Measurements from ENCODE around the gene DUSP5. TPM values are rescaled to one million over a fixed set of nuclear protein-coding genes. Genes with fewer than 3 reads are reported as not detected.

Gene DUSP5
- total and polyA plus RNA-seq, 10 of the 15 experiments (the other 5 are each of a cell fraction or from before 2014, with no cell fraction given): 2.1 to 95.9 (median 23.4) TPM

DNA sequence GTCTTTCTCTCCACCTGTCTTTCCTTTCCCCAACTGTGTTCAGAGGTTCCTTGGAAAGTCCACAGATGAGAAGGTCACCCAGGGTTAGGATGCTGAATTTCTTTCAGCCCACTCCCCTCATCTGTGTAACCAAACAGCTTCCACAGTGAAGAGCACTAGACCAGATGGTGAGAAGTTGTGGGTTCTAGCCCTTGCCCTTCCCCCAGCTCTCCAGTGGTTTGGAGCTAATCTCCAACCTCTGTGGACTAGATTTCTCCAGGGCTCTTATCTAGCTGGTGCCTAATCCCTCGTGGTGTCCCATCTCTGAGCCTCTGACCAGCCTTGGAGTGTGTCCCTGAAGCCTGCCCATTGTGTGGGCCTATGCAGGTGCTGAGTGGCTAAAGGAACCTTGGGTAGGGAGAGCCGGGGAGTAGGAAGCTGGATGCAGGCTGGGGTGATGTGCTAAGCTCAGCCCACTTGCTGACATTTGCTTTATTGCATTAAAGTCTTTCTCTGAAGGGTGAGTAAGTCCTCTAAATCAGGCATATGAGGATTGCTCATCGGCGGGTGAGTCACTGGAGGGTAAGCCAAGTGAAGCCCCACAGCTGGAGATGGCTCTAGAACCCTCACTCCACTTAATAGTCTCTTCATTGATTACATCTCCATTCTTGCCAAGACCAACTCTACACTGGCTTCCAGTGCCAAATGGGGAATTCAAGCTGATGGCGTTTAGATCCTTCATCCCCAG is 14.9 kb downstream of the DUSP5 start:
- Histone ChIP-seq H3K4me1 (ENCODE audit: control insufficient read depth, insufficient read depth, low read length) (no peaks in the 10 kb centered on the region), H3K4me2 (ENCODE audit: control insufficient read depth, insufficient read depth) (no peak overlapping the region), H3K36me3 (ENCODE audit: control insufficient read depth in 2 of 2, insufficient read depth in 2 of 2, low read length in 1 of 2) (peaks cover 36 to 40% of the 10 kb centered on the region in 2 experiments), H3K79me2 (ENCODE audit: control insufficient read depth, insufficient read depth, low read length) (0 out of 2 replicates have a peak, but pooled peaks cover 1% of the 10 kb centered on the region), H4K20me1 (ENCODE audit: control insufficient read depth, insufficient read depth) (peaks cover 5% of the 10 kb centered on the region), H3K9me3 (replicated peaks; ENCODE audit: control insufficient read depth, insufficient read depth, low read length) (no peaks in the 10 kb centered on the region), H2AFZ (ENCODE audit: control insufficient read depth, low read depth, low read length) (no peak overlapping the region), H3K27me3 (replicated peaks in 1 of 2; ENCODE audit: control insufficient read depth in 2 of 2, insufficient read depth in 2 of 2, low read length in 1 of 2) (no peaks in the 10 kb centered on the region), H3K27ac (ENCODE audit: control insufficient read depth, insufficient read depth) (no peak overlapping the region), H3K4me3 (no peak overlapping the region), H3K9ac (ENCODE audit: control insufficient read depth, insufficient read depth, low read length) (no peak overlapping the region)
- ChIA-PET SMC1A (ENCODE audit: uncharacterized antibody, unreplicated experiment) (interaction anchor here (0.9 to 3.8 kb wide), 9 partner anchors 9 to 208 kb away, joined by 3 to 24 read pairs (median 4); partner anchors contain the start of gene SMNDC1), POLR2A (interaction anchor here (0.5 to 1.6 kb wide), 5 partner anchors 9 to 101 kb away, joined by 3 to 5 read pairs (median 3); no protein-coding TSS in a partner anchor), CTCF (interaction anchor here (0.8 to 1.9 kb wide), 6 partner anchors 16 to 206 kb away, joined by 3 to 10 read pairs (median 4); no protein-coding TSS in a partner anchor), RAD21 (ENCODE audit: unreplicated experiment) (interaction anchor here (1.2 to 3.8 kb wide), 7 partner anchors 9 to 159 kb away, joined by 3 to 10 read pairs (median 6); no protein-coding TSS in a partner anchor)
- intact Hi-C loops (cut with micrococcal nuclease; ENCODE audit: unreplicated experiment): no loop called here
- BruUV-seq (replicated peaks): no TSS peak
- ATAC-seq: peak; percentile 21
- TF ChIP-seq CHD1 (IDR thresholded peaks at IDR 0.05; ENCODE audit: low read depth, low read length) (no peak), POLR2A (IDR thresholded peaks at IDR 0.05; ENCODE audit: low read depth, low read length) (peak; percentile 61), POLR2AphosphoS5 (IDR thresholded peaks at IDR 0.05; ENCODE audit: low read length) (peak; percentile 84), SUPT20H (IDR thresholded peaks at IDR 0.05; ENCODE audit: borderline replicate concordance, control insufficient read depth, low read depth, low read length) (no peak), BACH1 (IDR thresholded peaks at IDR 0.05; ENCODE audit: borderline replicate concordance) (0 out of 2 replicates have a peak, but pooled peaks have one; percentile 16), KLF5 (IDR thresholded peaks at IDR 0.05; ENCODE audit: partially characterized antibody) (no peak), NR2C2 (IDR thresholded peaks at IDR 0.05; ENCODE audit: borderline replicate concordance, control insufficient read depth, insufficient read length, low read depth) (no peak), POU2F2 (IDR thresholded peaks at IDR 0.05; ENCODE audit: borderline replicate concordance, low read depth, low read length) (no peak; the same call in 1 of the 3 replicates), SIN3A (IDR thresholded peaks at IDR 0.05; ENCODE audit: low read depth, low read length) (no peak), PAX5 (IDR thresholded peaks at IDR 0.05; ENCODE audit: borderline replicate concordance, low read depth, low read length) (peak; percentile 58; the same call in 1 of the 2 replicates)
- TF ChIP-seq, protein P1, sequence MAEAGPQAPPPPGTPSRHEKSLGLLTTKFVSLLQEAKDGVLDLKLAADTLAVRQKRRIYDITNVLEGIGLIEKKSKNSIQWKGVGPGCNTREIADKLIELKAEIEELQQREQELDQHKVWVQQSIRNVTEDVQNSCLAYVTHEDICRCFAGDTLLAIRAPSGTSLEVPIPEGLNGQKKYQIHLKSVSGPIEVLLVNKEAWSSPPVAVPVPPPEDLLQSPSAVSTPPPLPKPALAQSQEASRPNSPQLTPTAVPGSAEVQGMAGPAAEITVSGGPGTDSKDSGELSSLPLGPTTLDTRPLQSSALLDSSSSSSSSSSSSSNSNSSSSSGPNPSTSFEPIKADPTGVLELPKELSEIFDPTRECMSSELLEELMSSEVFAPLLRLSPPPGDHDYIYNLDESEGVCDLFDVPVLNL (IDR thresholded peaks at IDR 0.05; ENCODE audit: low read depth, low read length): no peak
- TF ChIP-seq, protein P2, sequence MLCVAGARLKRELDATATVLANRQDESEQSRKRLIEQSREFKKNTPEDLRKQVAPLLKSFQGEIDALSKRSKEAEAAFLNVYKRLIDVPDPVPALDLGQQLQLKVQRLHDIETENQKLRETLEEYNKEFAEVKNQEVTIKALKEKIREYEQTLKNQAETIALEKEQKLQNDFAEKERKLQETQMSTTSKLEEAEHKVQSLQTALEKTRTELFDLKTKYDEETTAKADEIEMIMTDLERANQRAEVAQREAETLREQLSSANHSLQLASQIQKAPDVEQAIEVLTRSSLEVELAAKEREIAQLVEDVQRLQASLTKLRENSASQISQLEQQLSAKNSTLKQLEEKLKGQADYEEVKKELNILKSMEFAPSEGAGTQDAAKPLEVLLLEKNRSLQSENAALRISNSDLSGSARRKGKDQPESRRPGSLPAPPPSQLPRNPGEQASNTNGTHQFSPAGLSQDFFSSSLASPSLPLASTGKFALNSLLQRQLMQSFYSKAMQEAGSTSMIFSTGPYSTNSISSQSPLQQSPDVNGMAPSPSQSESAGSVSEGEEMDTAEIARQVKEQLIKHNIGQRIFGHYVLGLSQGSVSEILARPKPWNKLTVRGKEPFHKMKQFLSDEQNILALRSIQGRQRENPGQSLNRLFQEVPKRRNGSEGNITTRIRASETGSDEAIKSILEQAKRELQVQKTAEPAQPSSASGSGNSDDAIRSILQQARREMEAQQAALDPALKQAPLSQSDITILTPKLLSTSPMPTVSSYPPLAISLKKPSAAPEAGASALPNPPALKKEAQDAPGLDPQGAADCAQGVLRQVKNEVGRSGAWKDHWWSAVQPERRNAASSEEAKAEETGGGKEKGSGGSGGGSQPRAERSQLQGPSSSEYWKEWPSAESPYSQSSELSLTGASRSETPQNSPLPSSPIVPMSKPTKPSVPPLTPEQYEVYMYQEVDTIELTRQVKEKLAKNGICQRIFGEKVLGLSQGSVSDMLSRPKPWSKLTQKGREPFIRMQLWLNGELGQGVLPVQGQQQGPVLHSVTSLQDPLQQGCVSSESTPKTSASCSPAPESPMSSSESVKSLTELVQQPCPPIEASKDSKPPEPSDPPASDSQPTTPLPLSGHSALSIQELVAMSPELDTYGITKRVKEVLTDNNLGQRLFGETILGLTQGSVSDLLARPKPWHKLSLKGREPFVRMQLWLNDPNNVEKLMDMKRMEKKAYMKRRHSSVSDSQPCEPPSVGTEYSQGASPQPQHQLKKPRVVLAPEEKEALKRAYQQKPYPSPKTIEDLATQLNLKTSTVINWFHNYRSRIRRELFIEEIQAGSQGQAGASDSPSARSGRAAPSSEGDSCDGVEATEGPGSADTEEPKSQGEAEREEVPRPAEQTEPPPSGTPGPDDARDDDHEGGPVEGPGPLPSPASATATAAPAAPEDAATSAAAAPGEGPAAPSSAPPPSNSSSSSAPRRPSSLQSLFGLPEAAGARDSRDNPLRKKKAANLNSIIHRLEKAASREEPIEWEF (IDR thresholded peaks at IDR 0.05; ENCODE audit: insufficient replicate concordance, low read depth, low read length): no peak
- TF ChIP-seq, protein P3, sequence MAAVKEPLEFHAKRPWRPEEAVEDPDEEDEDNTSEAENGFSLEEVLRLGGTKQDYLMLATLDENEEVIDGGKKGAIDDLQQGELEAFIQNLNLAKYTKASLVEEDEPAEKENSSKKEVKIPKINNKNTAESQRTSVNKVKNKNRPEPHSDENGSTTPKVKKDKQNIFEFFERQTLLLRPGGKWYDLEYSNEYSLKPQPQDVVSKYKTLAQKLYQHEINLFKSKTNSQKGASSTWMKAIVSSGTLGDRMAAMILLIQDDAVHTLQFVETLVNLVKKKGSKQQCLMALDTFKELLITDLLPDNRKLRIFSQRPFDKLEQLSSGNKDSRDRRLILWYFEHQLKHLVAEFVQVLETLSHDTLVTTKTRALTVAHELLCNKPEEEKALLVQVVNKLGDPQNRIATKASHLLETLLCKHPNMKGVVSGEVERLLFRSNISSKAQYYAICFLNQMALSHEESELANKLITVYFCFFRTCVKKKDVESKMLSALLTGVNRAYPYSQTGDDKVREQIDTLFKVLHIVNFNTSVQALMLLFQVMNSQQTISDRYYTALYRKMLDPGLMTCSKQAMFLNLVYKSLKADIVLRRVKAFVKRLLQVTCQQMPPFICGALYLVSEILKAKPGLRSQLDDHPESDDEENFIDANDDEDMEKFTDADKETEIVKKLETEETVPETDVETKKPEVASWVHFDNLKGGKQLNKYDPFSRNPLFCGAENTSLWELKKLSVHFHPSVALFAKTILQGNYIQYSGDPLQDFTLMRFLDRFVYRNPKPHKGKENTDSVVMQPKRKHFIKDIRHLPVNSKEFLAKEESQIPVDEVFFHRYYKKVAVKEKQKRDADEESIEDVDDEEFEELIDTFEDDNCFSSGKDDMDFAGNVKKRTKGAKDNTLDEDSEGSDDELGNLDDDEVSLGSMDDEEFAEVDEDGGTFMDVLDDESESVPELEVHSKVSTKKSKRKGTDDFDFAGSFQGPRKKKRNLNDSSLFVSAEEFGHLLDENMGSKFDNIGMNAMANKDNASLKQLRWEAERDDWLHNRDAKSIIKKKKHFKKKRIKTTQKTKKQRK (IDR thresholded peaks at IDR 0.05; ENCODE audit: low read depth, low read length): no peak
- in situ Hi-C loops (cut with MboI): no loop called here
- no peak for FAIRE-seq
- 56% methylated on average over 5 of the region's 5 CpGs for WGBS (ENCODE audit: insufficient coverage, insufficient replicate concordance, low lambda C conversion rate, missing lambda C conversion rate)
- no peak for DNase-seq (ENCODE audit: low read depth, low spot score)
